Measurements from ENCODE around the gene MCCC1.
"Not testable (repeated sequence)": the region's sequence is repeated elsewhere in the genome, so short reads cannot be mapped to it uniquely, and the experiment has no call there.

The MCCC1 gene

GRCh38 chr3:183103950-183104349, 4.7 kb upstream of the MCCC1 start:
- not testable (repeated sequence) for DNase-seq (ENCODE audit: low read depth)

GRCh38 chr3:183101040-183101439, 1.7 kb upstream of the MCCC1 start:
- not testable (repeated sequence) for DNase-seq (ENCODE audit: low read depth)

- DNase-seq (ENCODE audit: low read depth): no peak
Observed at GRCh38 chr3:183100376-183100775, 1.1 kb upstream of the MCCC1 start.

- no peak for DNase-seq (ENCODE audit: low read depth)
Observed at GRCh38 chr3:183099838-183100204, 525 bp upstream of the MCCC1 start.

- DNase-seq (ENCODE audit: low read depth): no peak
Observed at GRCh38 chr3:183098536-183099025, 715 bp downstream of the MCCC1 start.

GRCh38 chr3:183094711-183095110, 4.6 kb downstream of the MCCC1 start:
- DNase-seq (ENCODE audit: low read depth): no peak

GRCh38 chr3:183092256-183092655, 7.0 kb downstream of the MCCC1 start:
- no peak for DNase-seq (ENCODE audit: low read depth)

GRCh38 chr3:183087184-183087583, 12.1 kb downstream of the MCCC1 start:
- no peak for DNase-seq (ENCODE audit: low read depth)

GRCh38 chr3:183085634-183086390, 13.5 kb downstream of the MCCC1 start:
- no peak for DNase-seq (ENCODE audit: low read depth)

GRCh38 chr3:183082355-183082915, 16.9 kb downstream of the MCCC1 start:
- DNase-seq (ENCODE audit: low read depth): no peak

GRCh38 chr3:183081459-183082183, 17.7 kb downstream of the MCCC1 start:
- no peak for DNase-seq (ENCODE audit: low read depth)

GRCh38 chr3:183080628-183081027, 18.7 kb downstream of the MCCC1 start:
- no peak for DNase-seq (ENCODE audit: low read depth)

- DNase-seq (ENCODE audit: low read depth): no peak
Observed at GRCh38 chr3:183074881-183075280, 24.4 kb downstream of the MCCC1 start.

GRCh38 chr3:183074261-183074660, 25.0 kb downstream of the MCCC1 start:
- no peak for DNase-seq (ENCODE audit: low read depth)

GRCh38 chr3:183073839-183074238, 25.5 kb downstream of the MCCC1 start:
- DNase-seq (ENCODE audit: low read depth): peak; percentile 30

- no peak for DNase-seq (ENCODE audit: low read depth)
Observed at GRCh38 chr3:183070892-183071291, 28.4 kb downstream of the MCCC1 start.

GRCh38 chr3:183069086-183069485, 30.2 kb downstream of the MCCC1 start:
- no peak for DNase-seq (ENCODE audit: low read depth)

- not testable (repeated sequence) for DNase-seq (ENCODE audit: low read depth)
Observed at GRCh38 chr3:183066891-183067290, 32.4 kb downstream of the MCCC1 start.

GRCh38 chr3:183064475-183064874, 34.8 kb downstream of the MCCC1 start:
- no peak for DNase-seq (ENCODE audit: low read depth)

- no peak for DNase-seq (ENCODE audit: low read depth)
Observed at GRCh38 chr3:183061391-183062172, 37.7 kb downstream of the MCCC1 start.

GRCh38 chr3:183058351-183058750, 40.9 kb downstream of the MCCC1 start:
- no peak for DNase-seq (ENCODE audit: low read depth)

- no peak for DNase-seq (ENCODE audit: low read depth)
Observed at GRCh38 chr3:183050706-183051105, 48.6 kb downstream of the MCCC1 start.

All from HS-5 (cell line).